ENCODE results near the gene MSTO1.
"Not testable (repeated sequence)": the region's sequence is repeated elsewhere in the genome, so short reads cannot be mapped to it uniquely, and the experiment has no call there.

DNA sequence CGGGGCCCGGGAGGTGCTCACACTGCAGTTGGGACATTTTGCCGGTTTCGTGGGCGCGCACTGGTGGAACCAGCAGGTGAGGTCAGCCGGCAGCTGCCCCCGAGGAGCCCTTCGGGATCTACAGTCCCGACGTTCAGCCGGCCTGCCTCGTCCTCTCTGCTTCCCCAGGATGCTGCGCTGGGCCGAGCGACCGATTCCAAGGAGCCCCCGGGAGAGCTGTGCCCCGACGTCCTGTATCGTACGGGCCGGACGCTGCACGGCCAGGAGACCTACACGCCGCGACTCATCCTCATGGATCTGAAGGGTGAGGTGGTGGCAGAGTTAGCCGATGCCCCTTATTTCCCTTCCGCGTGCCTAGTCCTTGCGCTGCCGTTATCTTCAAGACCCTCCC, 234 bp downstream of the MSTO1 start:
- TF ChIP-seq SUZ12 (IDR thresholded peaks at IDR 0.05; ENCODE audit: extremely low read depth, insufficient read depth, insufficient read length); ZNF274 (IDR thresholded peaks at IDR 0.05; ENCODE audit: low read depth, low read length): not testable (repeated sequence)
